Measurements from ENCODE around the gene MARCHF3.
"Not testable (repeated sequence)": the region's sequence is repeated elsewhere in the genome, so short reads cannot be mapped to it uniquely, and the experiment has no call there.

MARCHF3 gene

GRCh38 chr5:126917918-126918614 lies 112.3 kb downstream of the MARCHF3 start:
- Histone ChIP-seq H3K4me3 (ENCODE audit: low read length in 2 of 2) (no peak overlapping the region), H3K27me3 (ENCODE audit: control insufficient read depth in 1 of 2, insufficient read depth in 2 of 2, low read length in 2 of 2) (no peaks in the 10 kb centered on the region), H3K27ac (ENCODE audit: low read length) (no peak overlapping the region), H3K9me3 (ENCODE audit: control insufficient read depth in 2 of 2, low read length in 2 of 2) (no peaks in the 10 kb centered on the region), H3K9ac (ENCODE audit: low read length in 2 of 2) (no peak overlapping the region), H3K4me1 (ENCODE audit: control insufficient read depth, insufficient read depth, low read length) (peaks cover 9% of the 10 kb centered on the region), H3K36me3 (ENCODE audit: control insufficient read depth in 2 of 2, insufficient read depth in 2 of 2, low read length in 2 of 2) (no peaks in the 10 kb centered on the region)

GRCh38 chr5:126915496-126915895 lies 114.9 kb downstream of the MARCHF3 start:
- H3K4me1 ChIP-seq (ENCODE audit: control insufficient read depth, insufficient read depth, low read length) = peaks cover 4% of the 10 kb centered on the region

GRCh38 chr5:126914801-126915436 lies 115.4 kb downstream of the MARCHF3 start:
- Histone ChIP-seq H3K4me3 (ENCODE audit: low read length in 2 of 2) (no peak overlapping the region), H3K27me3 (ENCODE audit: control insufficient read depth in 1 of 2, insufficient read depth in 2 of 2, low read length in 2 of 2) (no peaks in the 10 kb centered on the region), H3K36me3 (ENCODE audit: control insufficient read depth in 2 of 2, insufficient read depth in 2 of 2, low read length in 2 of 2) (no peaks in the 10 kb centered on the region), H3K27ac (ENCODE audit: low read length) (no peak overlapping the region), H3K9ac (ENCODE audit: low read length in 2 of 2) (no peak overlapping the region), H3K4me1 (ENCODE audit: control insufficient read depth, insufficient read depth, low read length) (peaks cover 4% of the 10 kb centered on the region), H3K9me3 (ENCODE audit: control insufficient read depth in 2 of 2, low read length in 2 of 2) (no peaks in the 10 kb centered on the region)

More at GRCh38 chr5:126915496-126915895, 114.9 kb downstream of the MARCHF3 start:
- Histone ChIP-seq H3K36me3 (ENCODE audit: control insufficient read depth in 2 of 2, insufficient read depth in 2 of 2, low read length in 2 of 2) (no peaks in the 10 kb centered on the region), H3K9ac (ENCODE audit: low read length in 2 of 2) (no peak overlapping the region), H3K27me3 (ENCODE audit: control insufficient read depth in 1 of 2, insufficient read depth in 2 of 2, low read length in 2 of 2) (no peaks in the 10 kb centered on the region), H3K27ac (ENCODE audit: low read length) (no peak overlapping the region), H3K4me3 (ENCODE audit: low read length in 2 of 2) (no peak overlapping the region), H3K9me3 (ENCODE audit: control insufficient read depth in 2 of 2, low read length in 2 of 2) (no peaks in the 10 kb centered on the region)

- H3K36me3 ChIP-seq (ENCODE audit: control insufficient read depth in 2 of 2, insufficient read depth in 2 of 2, low read length in 2 of 2) = no peaks in the 10 kb centered on the region
- H3K9me3 ChIP-seq (ENCODE audit: control insufficient read depth in 2 of 2, low read length in 2 of 2) = no peaks in the 10 kb centered on the region
- H3K27ac ChIP-seq (ENCODE audit: low read length) = no peak overlapping the region
- H3K27me3 ChIP-seq (ENCODE audit: control insufficient read depth in 1 of 2, insufficient read depth in 2 of 2, low read length in 2 of 2) = no peaks in the 10 kb centered on the region
- no peak overlapping the region for H3K9ac ChIP-seq (ENCODE audit: low read length in 2 of 2)
- H3K4me1 ChIP-seq (ENCODE audit: control insufficient read depth, insufficient read depth, low read length) = no peaks in the 10 kb centered on the region
- H3K4me3 ChIP-seq (ENCODE audit: low read length in 2 of 2) = no peak overlapping the region
These were observed 117.7 kb downstream of the MARCHF3 start for GRCh38 chr5:126912616-126913200.

GRCh38 chr5:126911986-126912385 lies 118.4 kb downstream of the MARCHF3 start:
- Histone ChIP-seq H3K36me3 (ENCODE audit: control insufficient read depth in 2 of 2, insufficient read depth in 2 of 2, low read length in 2 of 2) (no peaks in the 10 kb centered on the region), H3K27ac (ENCODE audit: low read length) (no peak overlapping the region), H3K9ac (ENCODE audit: low read length in 2 of 2) (no peak overlapping the region), H3K27me3 (ENCODE audit: control insufficient read depth in 1 of 2, insufficient read depth in 2 of 2, low read length in 2 of 2) (no peaks in the 10 kb centered on the region), H3K9me3 (ENCODE audit: control insufficient read depth in 2 of 2, low read length in 2 of 2) (no peaks in the 10 kb centered on the region), H3K4me1 (ENCODE audit: control insufficient read depth, insufficient read depth, low read length) (no peaks in the 10 kb centered on the region), H3K4me3 (ENCODE audit: low read length in 2 of 2) (no peak overlapping the region)

GRCh38 chr5:126909856-126910255 lies 120.5 kb downstream of the MARCHF3 start:
- H3K27me3 ChIP-seq (ENCODE audit: control insufficient read depth in 1 of 2, insufficient read depth in 2 of 2, low read length in 2 of 2) = no peaks in the 10 kb centered on the region
- H3K27ac ChIP-seq (ENCODE audit: low read length) = no peak overlapping the region
- no peaks in the 10 kb centered on the region for H3K4me1 ChIP-seq (ENCODE audit: control insufficient read depth, insufficient read depth, low read length)
- H3K36me3 ChIP-seq (ENCODE audit: control insufficient read depth in 2 of 2, insufficient read depth in 2 of 2, low read length in 2 of 2) = no peaks in the 10 kb centered on the region
- no peak overlapping the region for H3K4me3 ChIP-seq (ENCODE audit: low read length in 2 of 2)
- H3K9ac ChIP-seq (ENCODE audit: low read length in 2 of 2) = no peak overlapping the region
- H3K9me3 ChIP-seq (ENCODE audit: control insufficient read depth in 2 of 2, low read length in 2 of 2) = no peaks in the 10 kb centered on the region

GRCh38 chr5:126904407-126904806 lies 126.0 kb downstream of the MARCHF3 start:
- H3K36me3 ChIP-seq (ENCODE audit: control insufficient read depth in 2 of 2, insufficient read depth in 2 of 2, low read length in 2 of 2); H3K9ac ChIP-seq (ENCODE audit: low read length in 2 of 2); H3K9me3 ChIP-seq (ENCODE audit: control insufficient read depth in 2 of 2, low read length in 2 of 2); H3K27me3 ChIP-seq (ENCODE audit: control insufficient read depth in 1 of 2, insufficient read depth in 2 of 2, low read length in 2 of 2); H3K4me1 ChIP-seq (ENCODE audit: control insufficient read depth, insufficient read depth, low read length); H3K4me3 ChIP-seq (ENCODE audit: low read length in 2 of 2); H3K27ac ChIP-seq (ENCODE audit: low read length): not testable (repeated sequence)

- Histone ChIP-seq H3K4me1 (ENCODE audit: control insufficient read depth, insufficient read depth, low read length) (no peaks in the 10 kb centered on the region), H3K9ac (ENCODE audit: low read length in 2 of 2) (no peak overlapping the region), H3K4me3 (ENCODE audit: low read length in 2 of 2) (no peak overlapping the region), H3K27ac (ENCODE audit: low read length) (no peak overlapping the region), H3K27me3 (ENCODE audit: control insufficient read depth in 1 of 2, insufficient read depth in 2 of 2, low read length in 2 of 2) (no peaks in the 10 kb centered on the region), H3K36me3 (ENCODE audit: control insufficient read depth in 2 of 2, insufficient read depth in 2 of 2, low read length in 2 of 2) (no peaks in the 10 kb centered on the region), H3K9me3 (ENCODE audit: control insufficient read depth in 2 of 2, low read length in 2 of 2) (no peaks in the 10 kb centered on the region)
These were observed 129.6 kb downstream of the MARCHF3 start for GRCh38 chr5:126900796-126901195.

- H3K36me3 ChIP-seq (ENCODE audit: control insufficient read depth in 2 of 2, insufficient read depth in 2 of 2, low read length in 2 of 2) = no peaks in the 10 kb centered on the region
- no peaks in the 10 kb centered on the region for H3K4me1 ChIP-seq (ENCODE audit: control insufficient read depth, insufficient read depth, low read length)
- no peak overlapping the region for H3K9ac ChIP-seq (ENCODE audit: low read length in 2 of 2)
- no peak overlapping the region for H3K27ac ChIP-seq (ENCODE audit: low read length)
- no peaks in the 10 kb centered on the region for H3K9me3 ChIP-seq (ENCODE audit: control insufficient read depth in 2 of 2, low read length in 2 of 2)
- no peaks in the 10 kb centered on the region for H3K27me3 ChIP-seq (ENCODE audit: control insufficient read depth in 1 of 2, insufficient read depth in 2 of 2, low read length in 2 of 2)
- no peak overlapping the region for H3K4me3 ChIP-seq (ENCODE audit: low read length in 2 of 2)
These were observed 130.9 kb downstream of the MARCHF3 start for GRCh38 chr5:126899476-126899875.

- Histone ChIP-seq H3K27ac (ENCODE audit: low read length) (no peak overlapping the region), H3K9me3 (ENCODE audit: control insufficient read depth in 2 of 2, low read length in 2 of 2) (no peaks in the 10 kb centered on the region), H3K36me3 (ENCODE audit: control insufficient read depth in 2 of 2, insufficient read depth in 2 of 2, low read length in 2 of 2) (no peaks in the 10 kb centered on the region), H3K9ac (ENCODE audit: low read length in 2 of 2) (no peak overlapping the region), H3K27me3 (ENCODE audit: control insufficient read depth in 1 of 2, insufficient read depth in 2 of 2, low read length in 2 of 2) (no peaks in the 10 kb centered on the region), H3K4me1 (ENCODE audit: control insufficient read depth, insufficient read depth, low read length) (no peaks in the 10 kb centered on the region), H3K4me3 (ENCODE audit: low read length in 2 of 2) (no peak overlapping the region)
These were observed 132.3 kb downstream of the MARCHF3 start for GRCh38 chr5:126897851-126898630.

Measured in stomach smooth muscle (tissue), 2 donors.